Retinal pigment epithelial cell (primary cell): ENCODE results near the gene IDH2.
"Not testable (repeated sequence)": the region's sequence is repeated elsewhere in the genome, so short reads cannot be mapped to it uniquely, and the experiment has no call there.

ENCODE experiments used
- DNase-seq: peaks from one replicate; pipeline ENCODE4 v3.0.0-alpha.2; 2010; ENCODE audit warnings: low read depth
- H3K4me3 ChIP-seq: 2 replicates; pipeline ENCODE4 v1.5.1; 2011; ENCODE audit warnings: mild to moderate bottlenecking, low read length, control low read depth, moderate library complexity
- TF ChIP-seq, protein P1 (sequence below): conservative IDR thresholded peaks from 2 replicates; pipeline ENCODE4 v1.5.1; 2011; ENCODE audit warnings: low read depth, low read length, control low read depth, inconsistent platforms

The IDH2 gene

GRCh38 chr15:90075420-90076289 is 26.6 kb downstream of the IDH2 start:
- no peak overlapping the region for H3K4me3 ChIP-seq
- TF ChIP-seq, protein P1, sequence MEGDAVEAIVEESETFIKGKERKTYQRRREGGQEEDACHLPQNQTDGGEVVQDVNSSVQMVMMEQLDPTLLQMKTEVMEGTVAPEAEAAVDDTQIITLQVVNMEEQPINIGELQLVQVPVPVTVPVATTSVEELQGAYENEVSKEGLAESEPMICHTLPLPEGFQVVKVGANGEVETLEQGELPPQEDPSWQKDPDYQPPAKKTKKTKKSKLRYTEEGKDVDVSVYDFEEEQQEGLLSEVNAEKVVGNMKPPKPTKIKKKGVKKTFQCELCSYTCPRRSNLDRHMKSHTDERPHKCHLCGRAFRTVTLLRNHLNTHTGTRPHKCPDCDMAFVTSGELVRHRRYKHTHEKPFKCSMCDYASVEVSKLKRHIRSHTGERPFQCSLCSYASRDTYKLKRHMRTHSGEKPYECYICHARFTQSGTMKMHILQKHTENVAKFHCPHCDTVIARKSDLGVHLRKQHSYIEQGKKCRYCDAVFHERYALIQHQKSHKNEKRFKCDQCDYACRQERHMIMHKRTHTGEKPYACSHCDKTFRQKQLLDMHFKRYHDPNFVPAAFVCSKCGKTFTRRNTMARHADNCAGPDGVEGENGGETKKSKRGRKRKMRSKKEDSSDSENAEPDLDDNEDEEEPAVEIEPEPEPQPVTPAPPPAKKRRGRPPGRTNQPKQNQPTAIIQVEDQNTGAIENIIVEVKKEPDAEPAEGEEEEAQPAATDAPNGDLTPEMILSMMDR, result no peak
- peak; percentile 46 for DNase-seq

GRCh38 chr15:90074916-90075315 is 27.4 kb downstream of the IDH2 start:
- no peak overlapping the region for H3K4me3 ChIP-seq
- DNase-seq, result no peak
- TF ChIP-seq, protein P1, result no peak

- H3K4me3 ChIP-seq, result no peak overlapping the region
- TF ChIP-seq, protein P1, result no peak
- no peak for DNase-seq
These were observed 28.2 kb downstream of the IDH2 start for GRCh38 chr15:90074023-90074422.

GRCh38 chr15:90072978-90073640 is 29.2 kb downstream of the IDH2 start:
- no peak for DNase-seq
- no peak overlapping the region for H3K4me3 ChIP-seq
- TF ChIP-seq, protein P1, result no peak

DNA sequence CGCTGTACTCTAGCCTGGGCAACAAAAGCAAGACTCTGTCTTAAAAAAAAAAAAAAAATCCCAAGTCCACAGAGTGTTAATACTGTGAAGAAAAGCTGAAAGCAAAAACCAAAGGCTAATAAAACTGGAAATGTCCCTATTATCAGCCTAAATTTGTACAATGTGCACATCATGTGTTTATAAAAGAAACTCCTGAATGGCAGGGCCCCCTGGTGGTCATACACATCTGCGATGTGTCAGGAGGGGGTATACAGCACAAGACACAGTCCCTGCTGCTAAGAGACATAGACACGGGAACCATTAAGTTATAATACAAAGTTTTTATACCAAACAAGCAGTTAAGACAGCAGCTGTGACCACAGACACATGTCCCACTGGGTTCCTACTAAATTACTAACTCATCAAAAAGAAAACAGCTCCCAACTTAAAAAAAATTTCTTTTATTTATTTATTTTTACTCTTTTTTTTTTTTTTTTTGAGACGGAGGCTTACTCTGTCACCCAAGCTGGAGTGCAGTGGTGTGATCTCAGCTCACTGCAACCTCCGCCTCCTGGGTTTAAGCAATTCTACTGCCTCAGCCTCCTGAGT is 31.0 kb downstream of the IDH2 start:
- H3K4me3 ChIP-seq, result no peak overlapping the region
- DNase-seq, result peak; percentile 54
- TF ChIP-seq, protein P1, result peak; percentile 92

DNA sequence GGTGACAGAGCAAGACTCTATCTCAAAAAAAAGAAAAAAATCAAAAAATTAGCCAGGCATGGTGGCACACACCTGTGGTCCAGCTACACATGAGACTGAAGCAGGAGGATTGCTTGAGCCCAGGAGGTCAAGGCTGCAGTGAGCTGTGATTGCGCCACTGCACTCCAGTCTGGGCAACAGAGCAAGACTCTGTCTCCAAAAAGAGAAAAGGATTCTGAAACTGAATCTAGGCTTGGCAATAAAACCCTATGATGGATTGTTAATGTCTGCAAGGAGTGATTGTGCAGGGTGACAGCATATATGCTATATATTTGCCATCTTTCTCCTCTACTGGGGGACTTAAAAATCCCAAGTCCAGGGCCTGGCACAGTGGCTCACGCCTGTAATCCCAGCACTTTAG is 31.6 kb downstream of the IDH2 start:
- not testable (repeated sequence) for DNase-seq, H3K4me3 ChIP-seq

DNA sequence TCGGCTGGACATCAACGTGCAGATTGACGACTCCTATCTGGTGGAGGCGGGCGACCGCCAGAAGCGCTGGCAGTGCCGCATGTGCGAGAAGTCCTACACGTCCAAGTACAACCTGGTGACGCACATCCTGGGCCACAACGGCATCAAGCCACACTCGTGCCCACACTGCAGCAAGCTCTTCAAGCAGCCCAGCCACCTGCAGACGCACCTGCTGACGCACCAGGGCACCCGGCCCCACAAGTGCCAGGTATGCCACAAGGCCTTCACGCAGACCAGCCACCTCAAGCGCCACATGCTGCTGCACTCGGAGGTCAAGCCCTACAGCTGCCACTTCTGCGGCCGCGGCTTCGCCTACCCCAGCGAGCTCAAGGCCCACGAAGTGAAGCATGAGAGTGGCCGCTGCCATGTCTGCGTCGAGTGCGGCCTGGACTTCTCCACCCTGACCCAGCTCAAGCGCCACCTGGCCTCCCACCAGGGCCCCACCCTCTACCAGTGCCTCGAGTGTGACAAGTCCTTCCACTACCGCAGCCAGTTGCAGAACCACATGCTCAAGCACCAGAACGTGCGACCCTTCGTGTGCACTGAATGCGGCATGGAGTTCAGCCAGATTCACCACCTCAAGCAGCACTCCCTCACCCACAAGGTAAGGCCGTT is 34.2 kb downstream of the IDH2 start:
- H3K4me3 ChIP-seq, result no peak overlapping the region
- DNase-seq, result no peak
- TF ChIP-seq, protein P1, result no peak
